ENCODE results near the gene CFAP77. TPM values are rescaled to one million over a fixed set of nuclear protein-coding genes. Genes with fewer than 3 reads are reported as not detected.

CFAP77 gene
- total RNA-seq, 4 donors from 2014 or later, result not detected

DNA sequence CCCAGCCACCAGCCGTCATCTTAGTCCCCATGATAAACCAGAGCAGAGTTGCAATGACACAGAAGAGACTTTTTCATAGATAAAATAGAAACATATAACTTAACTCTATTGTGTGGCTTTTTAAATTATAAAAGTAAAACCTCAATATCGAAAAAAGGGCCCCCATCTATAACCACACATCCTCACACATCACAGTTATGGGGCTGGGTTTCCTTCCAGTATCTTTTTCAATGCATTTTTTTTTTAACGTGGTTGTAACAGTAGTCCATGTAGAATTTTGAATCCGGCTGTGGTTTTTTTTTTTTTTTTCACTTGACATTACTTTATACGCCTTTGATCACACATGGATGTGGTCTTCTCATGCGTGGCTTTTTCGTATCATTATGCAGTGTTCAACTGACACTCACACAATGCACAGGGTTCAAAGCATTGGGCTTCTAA lies 77.4 kb downstream of the CFAP77 start:
- intact Hi-C loops (cut with DNase I; ENCODE audit: low total_unique reads), result no loop called here
- H3K4me3 ChIP-seq (ENCODE audit: low read depth, poor library complexity, severe bottlenecking), result no peak overlapping the region
- DNase-seq (ENCODE audit: low spot score in 2 of 2), result no peak
- TF ChIP-seq, protein P1, sequence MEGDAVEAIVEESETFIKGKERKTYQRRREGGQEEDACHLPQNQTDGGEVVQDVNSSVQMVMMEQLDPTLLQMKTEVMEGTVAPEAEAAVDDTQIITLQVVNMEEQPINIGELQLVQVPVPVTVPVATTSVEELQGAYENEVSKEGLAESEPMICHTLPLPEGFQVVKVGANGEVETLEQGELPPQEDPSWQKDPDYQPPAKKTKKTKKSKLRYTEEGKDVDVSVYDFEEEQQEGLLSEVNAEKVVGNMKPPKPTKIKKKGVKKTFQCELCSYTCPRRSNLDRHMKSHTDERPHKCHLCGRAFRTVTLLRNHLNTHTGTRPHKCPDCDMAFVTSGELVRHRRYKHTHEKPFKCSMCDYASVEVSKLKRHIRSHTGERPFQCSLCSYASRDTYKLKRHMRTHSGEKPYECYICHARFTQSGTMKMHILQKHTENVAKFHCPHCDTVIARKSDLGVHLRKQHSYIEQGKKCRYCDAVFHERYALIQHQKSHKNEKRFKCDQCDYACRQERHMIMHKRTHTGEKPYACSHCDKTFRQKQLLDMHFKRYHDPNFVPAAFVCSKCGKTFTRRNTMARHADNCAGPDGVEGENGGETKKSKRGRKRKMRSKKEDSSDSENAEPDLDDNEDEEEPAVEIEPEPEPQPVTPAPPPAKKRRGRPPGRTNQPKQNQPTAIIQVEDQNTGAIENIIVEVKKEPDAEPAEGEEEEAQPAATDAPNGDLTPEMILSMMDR (IDR thresholded peaks at IDR 0.05), result no peak
- no peak for TF ChIP-seq POLR2A (IDR thresholded peaks at IDR 0.05)
- 58 to 76% methylated on average over 7 of the region's 7 CpGs for WGBS, 2 donors

DNA sequence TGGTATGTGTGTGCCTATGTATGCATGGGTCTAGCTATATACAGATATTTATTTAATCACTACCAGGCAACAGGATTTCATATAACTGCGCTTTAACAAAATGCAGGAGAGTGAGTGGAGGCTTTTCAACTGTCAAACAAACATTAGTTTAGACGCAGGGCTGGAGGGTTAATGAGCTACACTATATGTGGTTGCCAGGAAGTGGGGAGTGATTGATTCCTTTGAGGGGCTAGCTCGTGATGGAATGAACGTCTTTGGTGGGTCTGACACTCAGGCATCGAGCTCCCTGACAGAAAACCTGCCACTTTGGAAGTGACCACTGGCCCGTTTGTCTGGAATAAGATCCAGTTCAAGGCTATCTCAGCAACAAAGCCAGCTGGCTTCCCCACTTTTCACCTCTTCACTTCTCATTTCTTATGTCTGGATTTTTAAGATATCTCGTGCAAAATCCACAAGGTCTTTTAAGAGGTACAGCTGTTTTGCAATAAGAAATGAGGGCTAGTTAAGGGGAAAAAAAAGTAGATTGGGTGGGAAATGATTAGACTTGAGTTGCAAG lies 78.0 kb downstream of the CFAP77 start:
- DNase-seq (ENCODE audit: low spot score in 2 of 2), result no peak
- intact Hi-C loops (cut with DNase I; ENCODE audit: low total_unique reads), result no loop called here
- 36% methylated on average over 7 of the region's 7 CpGs for WGBS, 2 donors
- TF ChIP-seq POLR2A (IDR thresholded peaks at IDR 0.05), result no peak
- TF ChIP-seq, protein P1 (IDR thresholded peaks at IDR 0.05), result no peak
- H3K4me3 ChIP-seq (ENCODE audit: low read depth, poor library complexity, severe bottlenecking), result no peak overlapping the region

DNA sequence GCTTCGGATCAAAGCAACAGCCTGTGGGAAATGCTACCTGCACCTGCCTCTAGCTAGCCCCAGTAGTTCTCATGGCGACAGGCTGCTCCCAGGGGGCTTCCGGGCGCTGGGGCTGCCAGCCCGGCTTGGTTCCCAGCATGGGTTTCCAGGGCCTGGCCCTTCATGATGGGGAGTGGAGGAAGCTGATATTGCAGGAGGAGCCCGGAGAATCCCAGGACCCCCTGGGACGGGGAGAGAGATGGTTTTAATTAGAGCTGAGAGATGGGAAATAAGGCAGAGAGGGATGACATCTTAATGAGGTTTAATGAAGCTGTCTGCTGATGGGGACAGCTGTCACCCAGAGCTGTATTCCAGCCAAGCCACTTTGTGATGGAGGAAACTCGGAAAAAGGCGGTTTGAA lies 78.6 kb downstream of the CFAP77 start:
- no peak overlapping the region for H3K4me3 ChIP-seq (ENCODE audit: low read depth, poor library complexity, severe bottlenecking)
- WGBS, 2 donors, result 51 to 55% methylated on average over 9 of the region's 9 CpGs
- intact Hi-C loops (cut with DNase I; ENCODE audit: low total_unique reads), result no loop called here
- no peak for TF ChIP-seq POLR2A (IDR thresholded peaks at IDR 0.05)
- TF ChIP-seq, protein P1 (IDR thresholded peaks at IDR 0.05), result no peak
- DNase-seq (ENCODE audit: low spot score in 2 of 2), result no peak

DNA sequence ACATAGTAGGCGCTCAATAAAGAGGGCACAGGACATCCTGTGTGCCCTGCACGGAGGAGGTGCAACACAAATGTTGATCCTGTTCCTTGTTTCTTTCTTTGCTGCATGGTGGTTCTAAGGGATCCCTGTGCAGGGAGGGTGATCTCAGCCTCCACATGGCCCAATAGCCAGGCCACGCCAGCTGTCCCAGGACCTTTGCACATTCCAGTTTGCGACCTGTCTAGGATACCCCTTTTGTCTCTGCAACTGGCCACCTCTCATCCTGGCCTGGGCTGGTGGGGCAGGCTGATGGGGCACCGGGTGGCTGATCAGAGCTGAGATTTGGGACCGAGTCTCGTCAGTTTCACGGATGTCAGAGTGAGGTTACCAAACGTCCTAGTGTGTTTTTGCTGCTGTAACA lies 79.5 kb downstream of the CFAP77 start:
- H3K4me3 ChIP-seq (ENCODE audit: low read depth, poor library complexity, severe bottlenecking), result no peak overlapping the region
- no peak for TF ChIP-seq POLR2A (IDR thresholded peaks at IDR 0.05)
- TF ChIP-seq, protein P1 (IDR thresholded peaks at IDR 0.05), result no peak
- DNase-seq (ENCODE audit: low spot score in 2 of 2), result no peak
- WGBS, 2 donors, result 70 to 76% methylated on average over 9 of the region's 9 CpGs
- intact Hi-C loops (cut with DNase I; ENCODE audit: low total_unique reads), result no loop called here

DNA sequence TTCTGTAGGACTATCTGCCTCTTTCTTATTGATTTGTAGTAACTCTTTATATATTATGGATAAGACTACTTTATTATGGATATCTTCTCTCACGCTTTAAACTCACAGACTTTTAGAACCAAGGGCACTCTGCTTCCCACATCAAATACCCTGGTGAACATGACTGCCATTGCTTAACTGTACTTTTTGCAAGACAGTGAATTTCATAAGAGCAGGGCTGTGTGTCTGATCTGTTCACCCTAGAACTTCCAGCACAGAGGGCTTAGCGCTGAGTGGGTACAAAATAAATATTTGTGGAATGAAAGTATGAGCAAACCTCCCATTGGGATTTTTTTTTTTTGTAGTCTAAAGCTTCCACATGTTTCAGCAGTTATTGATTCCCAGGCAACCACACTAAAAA lies 84.8 kb downstream of the CFAP77 start:
- DNase-seq (ENCODE audit: low spot score in 2 of 2), result no peak
- no peak overlapping the region for H3K4me3 ChIP-seq (ENCODE audit: low read depth, poor library complexity, severe bottlenecking)
- intact Hi-C loops (cut with DNase I; ENCODE audit: low total_unique reads), result no loop called here
- WGBS, 2 donors, result 70 to 88% methylated on average over 2 of the region's 2 CpGs
- TF ChIP-seq POLR2A (IDR thresholded peaks at IDR 0.05), result no peak
- TF ChIP-seq, protein P1 (IDR thresholded peaks at IDR 0.05), result no peak

DNA sequence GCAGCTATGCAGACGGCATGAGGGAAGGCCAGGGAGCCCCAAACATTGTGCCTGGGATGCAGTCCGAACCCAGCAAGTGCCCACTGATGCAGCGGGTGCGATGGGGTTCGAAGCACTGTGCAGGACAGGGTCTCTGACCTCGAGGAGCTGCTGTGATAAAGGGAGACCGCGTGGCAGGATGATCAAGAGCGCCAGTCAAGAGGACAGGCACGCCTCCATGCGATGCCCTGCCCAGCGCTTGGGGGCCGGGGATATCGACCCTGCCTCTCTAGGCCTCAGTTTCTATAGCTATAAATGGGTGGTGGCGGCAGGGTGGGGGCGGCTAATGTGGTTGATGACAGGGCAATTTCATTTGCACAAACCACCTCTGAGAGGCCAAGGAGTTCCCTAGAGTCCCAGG lies 87.7 kb downstream of the CFAP77 start:
- intact Hi-C loops (cut with DNase I; ENCODE audit: low total_unique reads), result no loop called here
- 91 to 95% methylated on average over 16 of the region's 16 CpGs for WGBS, 2 donors
- no peak overlapping the region for H3K4me3 ChIP-seq (ENCODE audit: low read depth, poor library complexity, severe bottlenecking)
- TF ChIP-seq, protein P1 (IDR thresholded peaks at IDR 0.05), result no peak
- no peak for TF ChIP-seq POLR2A (IDR thresholded peaks at IDR 0.05)
- no peak for DNase-seq (ENCODE audit: low spot score in 2 of 2)
